Neutrophil (primary cell): ENCODE measurements around the gene MXD3.

ENCODE experiments used
- H3K27ac ChIP-seq: fragments of 200-600 bp; sonication (generic); 2 replicates; pipeline ENCODE4 v1.5.1; 2016; ENCODE audit warnings: mild to moderate bottlenecking, moderate library complexity
- H3K27me3 ChIP-seq: fragments of 200-600 bp; sonication (generic); 2 replicates; pipeline ENCODE4 v1.6.0; 2016; ENCODE audit warnings: mild to moderate bottlenecking
- H3K36me3 ChIP-seq: fragments of 200-600 bp; sonication (generic); 2 replicates; pipeline ENCODE4 v1.5.1; 2017
- H3K4me1 ChIP-seq, 2 experiments: fragments of 200-600 bp in 1 of 2; sonication (generic) in 1 of 2; 1 replicate in 1 of 2; 2 replicates in 1 of 2; pipeline versions ENCODE4 v1.5.1 to v1.6.1; 2013 to 2016; ENCODE audit warnings: low read depth in 1 of 2, low read length in 1 of 2, mild to moderate bottlenecking in 1 of 2, moderate library complexity in 1 of 2; ENCODE audit not compliant: control insufficient read depth in 1 of 2, insufficient read depth in 1 of 2
- H3K4me3 ChIP-seq, 2 experiments: fragments of 200-600 bp in 1 of 2; sonication (generic) in 1 of 2; 1 replicate in 1 of 2; 2 replicates in 1 of 2; pipeline ENCODE4 v1.5.1; 2013 to 2016; ENCODE audit warnings: low read depth in 1 of 2, low read length in 1 of 2, mild to moderate bottlenecking in 1 of 2, moderate library complexity in 1 of 2
- H3K9me3 ChIP-seq: fragments of 200-600 bp; sonication (generic); 2 replicates; pipeline ENCODE4 v1.5.1; 2016
- CTCF ChIP-seq: fragments of 200-600 bp; sonication (generic); IDR thresholded peaks from 2 replicates; pipeline ENCODE4 v1.5.1; 2016; ENCODE audit warnings: antibody characterized with exemption

The MXD3 gene

GRCh38 chr5:177330991-177331842 lies 19.5 kb upstream of the MXD3 start:
- no peak overlapping the region for H3K4me3 ChIP-seq
- peaks cover 74% of the 10 kb centered on the region for H3K36me3 ChIP-seq
- H3K27me3 ChIP-seq, result no peaks in the 10 kb centered on the region
- H3K4me1 ChIP-seq, result peaks cover 5 to 18% of the 10 kb centered on the region in 2 experiments
- H3K27ac ChIP-seq, result no peak overlapping the region
- TF ChIP-seq CTCF, result no peak
- no peaks in the 10 kb centered on the region for H3K9me3 ChIP-seq

- Histone ChIP-seq H3K9me3 (no peaks in the 10 kb centered on the region), H3K4me1 (peaks cover 4 to 15% of the 10 kb centered on the region in 2 experiments), H3K36me3 (peaks cover 61% of the 10 kb centered on the region), H3K27me3 (no peaks in the 10 kb centered on the region), H3K4me3 (no peak overlapping the region), H3K27ac (no peak overlapping the region)
- TF ChIP-seq CTCF, result no peak
These were observed 18.2 kb upstream of the MXD3 start for GRCh38 chr5:177329883-177330282.

- Histone ChIP-seq H3K27ac (no peak overlapping the region), H3K4me3 (no peak overlapping the region)
These were observed 17.0 kb upstream of the MXD3 start for GRCh38 chr5:177328545-177329231.

GRCh38 chr5:177327539-177328522 lies 16.1 kb upstream of the MXD3 start:
- peaks cover 41% of the 10 kb centered on the region for H3K36me3 ChIP-seq
- H3K27me3 ChIP-seq, result no peaks in the 10 kb centered on the region
- no peak overlapping the region for H3K27ac ChIP-seq
- no peaks in the 10 kb centered on the region for H3K9me3 ChIP-seq
- H3K4me1 ChIP-seq, result peaks cover 11 to 23% of the 10 kb centered on the region in 2 experiments
- TF ChIP-seq CTCF, result no peak
- H3K4me3 ChIP-seq, result no peak overlapping the region

More at GRCh38 chr5:177328545-177329231, 17.0 kb upstream of the MXD3 start:
- Histone ChIP-seq H3K9me3 (no peaks in the 10 kb centered on the region), H3K27me3 (no peaks in the 10 kb centered on the region), H3K4me1 (peaks cover 9 to 20% of the 10 kb centered on the region in 2 experiments), H3K36me3 (peaks cover 49% of the 10 kb centered on the region)
- no peak for TF ChIP-seq CTCF

- Histone ChIP-seq H3K36me3 (peaks cover 23% of the 10 kb centered on the region), H3K4me1 (peaks cover 12 to 15% of the 10 kb centered on the region in 2 experiments), H3K4me3 (no peak overlapping the region), H3K27ac (no peak overlapping the region), H3K9me3 (no peaks in the 10 kb centered on the region), H3K27me3 (no peaks in the 10 kb centered on the region)
- no peak for TF ChIP-seq CTCF
These were observed 14.2 kb upstream of the MXD3 start for GRCh38 chr5:177325868-177326381.
